GM19239 (cell line): ENCODE measurements around the gene ARHGAP24.

Source experiments
- DNase-seq: peaks from one replicate; pipeline ENCODE4 v3.0.0; 2011; ENCODE audit warnings: low spot score; ENCODE audit not compliant: insufficient read length
- FAIRE-seq: peaks from 2 replicates; lab custom pipeline; 2011; peaks lifted over from hg19 to GRCh38; lab: Jason Lieb, UNC

Gene ARHGAP24

DNA sequence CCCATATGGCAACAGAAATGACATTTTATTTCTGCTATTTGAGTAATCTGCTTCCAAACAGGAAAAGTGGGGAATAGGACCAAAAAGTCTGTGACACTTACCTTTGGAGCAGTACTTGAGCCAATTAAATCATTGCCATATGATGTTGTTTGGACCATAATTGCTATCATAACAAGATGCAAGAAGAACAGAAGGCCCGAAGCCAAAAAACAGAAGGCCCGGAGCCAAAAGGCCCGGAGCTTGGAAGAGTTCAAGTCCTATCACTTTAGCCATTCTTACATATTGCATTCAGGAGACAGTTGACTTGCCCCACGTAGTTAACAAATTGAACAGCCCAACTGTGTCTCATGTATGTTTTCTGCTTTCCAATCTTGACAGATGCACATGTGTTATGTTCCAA, 285.6 kb downstream of the ARHGAP24 start:
- DNase-seq (no peak), FAIRE-seq (no peak)

DNA sequence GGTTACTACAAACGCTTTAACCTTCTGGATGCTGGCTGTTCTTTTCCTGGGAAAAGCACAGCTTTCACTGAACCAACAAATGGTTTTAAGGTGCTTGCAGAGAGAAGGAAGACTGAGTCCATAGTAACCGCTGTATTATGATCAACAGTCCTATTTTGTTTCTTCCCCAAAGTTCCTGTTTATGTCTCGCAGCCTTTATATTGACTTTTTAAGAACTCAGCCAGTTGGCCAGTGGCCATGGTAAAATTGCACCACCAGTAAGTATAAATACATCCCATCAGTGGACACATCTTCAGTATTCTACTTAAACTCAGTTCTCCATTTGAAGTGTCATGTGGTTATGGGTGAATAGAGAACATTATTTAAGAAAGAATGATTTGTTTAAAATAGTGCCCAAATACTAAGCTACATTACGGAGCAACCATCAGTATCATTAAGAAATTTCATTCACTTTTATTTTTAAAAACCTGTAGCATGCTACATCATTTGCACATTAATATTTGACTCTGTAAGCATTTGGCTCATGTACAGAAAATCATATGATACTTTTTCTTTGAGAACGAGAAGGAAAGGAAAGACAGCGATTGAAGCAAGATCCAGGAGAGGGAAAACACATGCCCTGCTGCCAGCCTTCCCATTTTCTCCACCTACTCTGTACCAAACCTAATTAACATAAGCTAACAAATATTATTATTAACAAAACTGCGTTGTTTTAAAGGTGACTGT, 287.0 kb downstream of the ARHGAP24 start:
- no peak for DNase-seq
- FAIRE-seq, result no peak

DNA sequence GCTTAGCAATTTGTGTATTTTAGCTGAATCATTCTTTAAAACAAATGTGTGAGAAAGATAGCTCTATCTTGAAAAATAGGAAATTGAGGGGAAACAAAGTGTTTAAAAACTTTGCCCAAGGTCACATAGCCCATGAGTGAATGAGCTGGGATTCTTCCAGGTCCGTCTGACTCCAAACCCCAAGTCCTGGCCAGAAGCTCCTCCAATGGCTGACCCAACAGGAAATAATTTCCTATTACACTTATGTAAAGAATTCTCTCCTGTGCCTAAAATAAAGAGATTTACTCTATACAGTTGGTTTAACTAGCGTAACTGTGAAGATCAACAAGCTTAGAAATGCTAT, 287.6 kb downstream of the ARHGAP24 start:
- FAIRE-seq, result no peak
- DNase-seq, result no peak

DNA sequence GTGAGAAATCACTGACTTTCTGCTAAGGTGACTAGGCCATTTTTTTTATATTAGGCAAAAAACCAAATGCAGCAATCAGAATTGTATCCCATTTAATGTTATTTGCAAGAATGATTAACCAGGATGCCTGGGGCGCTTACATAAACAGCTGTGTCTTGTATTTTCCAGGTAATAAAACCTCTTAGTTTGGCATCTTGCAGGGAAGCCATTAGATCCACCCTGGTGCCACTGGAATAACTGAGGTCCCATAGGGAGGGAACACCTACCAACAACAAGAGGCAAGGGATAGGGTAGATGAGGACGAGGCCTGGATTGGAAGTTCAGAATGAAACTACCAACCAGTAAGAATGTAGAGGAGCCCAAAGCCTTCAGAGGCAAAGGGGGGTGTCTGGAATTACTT, 288.3 kb downstream of the ARHGAP24 start:
- DNase-seq (no peak), FAIRE-seq (no peak)

DNA sequence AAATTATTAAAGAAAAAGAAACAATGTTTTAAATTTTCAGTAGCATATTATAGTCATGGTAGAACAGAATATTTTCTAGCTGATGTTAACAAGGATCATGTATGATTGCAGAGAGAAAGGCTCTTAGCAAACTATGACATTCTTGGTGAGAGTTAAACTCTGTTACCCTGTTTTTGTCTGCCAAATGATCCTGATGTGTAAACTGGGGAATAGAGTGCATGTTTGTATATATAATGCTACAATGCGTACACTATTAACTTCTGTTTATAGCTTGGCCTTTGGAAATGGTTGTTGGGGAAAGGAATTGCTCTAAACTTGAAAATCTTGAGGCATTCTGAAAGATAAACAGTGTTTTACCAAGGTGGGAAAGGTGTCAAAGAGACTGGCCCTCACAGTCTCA, 292.7 kb downstream of the ARHGAP24 start:
- FAIRE-seq, result no peak
- no peak for DNase-seq

DNA sequence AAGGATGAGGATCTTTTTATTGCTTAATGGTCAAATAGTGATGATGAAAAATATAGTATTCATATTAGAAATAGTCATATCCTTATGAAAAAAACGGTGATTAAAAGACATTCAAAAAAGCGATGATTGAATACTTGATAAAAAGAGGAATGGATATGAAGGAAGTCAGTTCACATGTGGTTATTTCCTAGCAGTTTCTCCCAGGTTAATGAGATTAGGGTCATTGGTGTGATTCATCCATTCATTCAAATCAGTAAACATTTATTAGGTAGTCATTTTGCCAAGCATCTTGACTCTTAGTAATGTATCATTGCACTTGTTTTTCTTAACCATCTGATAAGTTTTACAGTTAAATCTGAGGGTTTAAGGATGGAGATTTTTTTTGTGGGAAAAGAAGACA, 294.1 kb downstream of the ARHGAP24 start:
- no peak for FAIRE-seq
- DNase-seq, result no peak

DNA sequence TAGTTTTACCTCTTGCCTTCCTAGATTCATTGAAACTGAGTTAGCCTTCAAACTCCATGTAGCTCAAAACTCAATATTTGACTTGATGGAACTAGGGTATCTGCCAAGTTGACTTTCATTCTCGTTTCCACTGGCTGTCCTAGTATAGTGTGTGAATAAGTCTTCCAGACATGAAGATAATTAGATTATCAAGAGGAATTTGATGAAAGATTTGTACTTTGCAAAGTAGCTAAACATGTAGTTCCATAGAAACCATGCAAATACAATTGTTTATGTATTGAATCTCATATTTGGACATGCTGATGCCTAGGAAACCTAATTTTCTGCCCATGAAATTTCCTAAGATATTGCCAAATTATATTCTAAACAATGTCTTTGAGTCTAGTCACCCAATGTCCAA, 297.5 kb downstream of the ARHGAP24 start:
- FAIRE-seq (peak; percentile 47), DNase-seq (no peak)

DNA sequence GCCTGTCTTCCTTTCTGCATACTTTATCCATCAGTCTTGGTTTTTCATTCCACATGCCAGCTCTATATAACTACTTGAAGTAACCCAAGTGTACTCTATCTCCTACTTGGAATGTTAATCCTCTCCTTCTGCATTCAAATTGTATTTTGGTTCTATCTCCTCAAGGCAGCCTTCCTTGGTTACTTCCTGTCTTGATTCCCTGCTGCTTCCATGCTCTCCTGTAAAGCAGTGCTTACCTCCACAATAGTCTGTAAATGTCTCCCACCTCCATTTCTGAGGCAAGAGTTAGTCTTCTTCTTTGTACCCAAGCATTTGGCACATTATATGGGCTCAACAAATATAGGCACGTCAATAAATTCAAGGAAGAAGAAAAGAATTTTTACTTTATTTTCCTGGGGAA, 298.4 kb downstream of the ARHGAP24 start:
- FAIRE-seq (no peak), DNase-seq (no peak)

DNA sequence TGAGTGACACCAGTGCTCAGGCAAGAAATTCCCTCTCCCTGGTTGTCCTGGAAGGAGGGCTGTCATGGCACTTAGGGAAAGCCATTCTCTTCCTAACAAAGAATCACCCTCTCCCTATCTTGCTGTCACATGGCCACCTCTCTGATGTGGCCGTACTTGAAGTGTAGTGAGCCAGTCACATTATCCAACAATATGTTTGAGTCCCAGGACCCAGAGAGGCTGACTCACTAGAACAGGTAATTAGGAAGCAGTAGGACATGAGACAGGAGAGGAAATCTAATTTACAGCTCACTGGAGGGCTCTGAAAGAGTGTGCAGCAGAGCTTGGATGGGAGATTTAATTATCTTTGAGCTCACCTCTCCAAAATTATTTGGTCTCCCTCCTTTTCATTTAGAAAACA, 299.1 kb downstream of the ARHGAP24 start:
- FAIRE-seq (no peak), DNase-seq (no peak)

DNA sequence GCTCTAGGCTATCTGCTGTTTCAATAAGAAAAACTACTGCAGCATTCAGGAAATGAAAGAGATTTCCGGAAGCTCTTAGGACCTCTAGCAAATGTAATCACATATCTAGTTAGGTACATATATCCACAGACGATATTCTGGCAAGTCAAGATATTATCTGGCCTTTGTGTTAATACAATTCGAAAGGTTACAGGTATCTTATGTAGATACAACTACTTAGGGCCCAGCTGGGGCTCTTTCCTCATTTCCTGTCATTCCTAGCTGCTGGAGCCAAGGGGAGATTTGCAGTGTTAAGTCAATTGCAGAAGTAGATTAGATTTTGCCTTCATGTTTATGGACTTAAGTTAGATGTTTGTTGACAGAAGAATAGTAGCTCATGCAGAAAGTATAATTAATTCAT, 299.5 kb downstream of the ARHGAP24 start:
- DNase-seq, result no peak
- FAIRE-seq, result no peak

DNA sequence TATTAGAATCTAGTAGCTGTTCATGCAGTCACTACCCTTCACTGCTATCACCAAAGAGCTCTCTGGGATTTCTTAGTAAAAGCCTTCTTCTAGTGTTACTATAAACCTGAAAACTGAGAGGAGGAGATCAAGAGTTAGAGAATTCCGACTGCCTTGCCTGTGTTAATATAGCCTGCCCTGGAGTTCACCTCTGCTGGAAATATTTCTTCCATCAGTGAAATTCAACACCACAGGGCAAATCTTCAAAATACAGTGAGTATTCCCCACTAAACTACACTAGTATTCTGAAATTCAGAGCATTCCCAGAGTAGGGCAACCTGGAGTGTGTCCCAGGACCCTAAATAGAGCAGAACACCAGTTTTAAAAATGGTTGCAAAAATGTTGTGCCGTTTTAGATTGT, 301.1 kb downstream of the ARHGAP24 start:
- FAIRE-seq (no peak), DNase-seq (no peak)

DNA sequence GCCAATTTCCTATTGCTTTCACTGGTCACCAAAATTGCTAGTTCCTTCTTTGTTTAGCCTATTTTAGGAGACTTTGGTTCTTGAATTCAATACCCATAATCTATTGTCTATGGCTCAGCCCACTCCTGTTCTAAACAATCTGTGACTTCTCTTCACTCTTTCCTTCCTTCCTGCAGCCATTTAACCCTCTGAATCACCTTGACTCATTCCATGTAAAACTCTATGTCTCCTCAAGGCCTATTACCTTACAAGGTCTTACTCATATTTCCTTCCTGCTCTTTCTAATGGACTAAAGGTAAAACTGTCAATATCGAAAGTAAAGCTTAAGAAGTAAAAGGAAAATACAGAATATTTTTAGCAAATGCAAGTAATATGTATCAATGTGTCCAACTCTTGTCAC, 301.6 kb downstream of the ARHGAP24 start:
- FAIRE-seq (peak; percentile 85), DNase-seq (peak; percentile 2)

DNA sequence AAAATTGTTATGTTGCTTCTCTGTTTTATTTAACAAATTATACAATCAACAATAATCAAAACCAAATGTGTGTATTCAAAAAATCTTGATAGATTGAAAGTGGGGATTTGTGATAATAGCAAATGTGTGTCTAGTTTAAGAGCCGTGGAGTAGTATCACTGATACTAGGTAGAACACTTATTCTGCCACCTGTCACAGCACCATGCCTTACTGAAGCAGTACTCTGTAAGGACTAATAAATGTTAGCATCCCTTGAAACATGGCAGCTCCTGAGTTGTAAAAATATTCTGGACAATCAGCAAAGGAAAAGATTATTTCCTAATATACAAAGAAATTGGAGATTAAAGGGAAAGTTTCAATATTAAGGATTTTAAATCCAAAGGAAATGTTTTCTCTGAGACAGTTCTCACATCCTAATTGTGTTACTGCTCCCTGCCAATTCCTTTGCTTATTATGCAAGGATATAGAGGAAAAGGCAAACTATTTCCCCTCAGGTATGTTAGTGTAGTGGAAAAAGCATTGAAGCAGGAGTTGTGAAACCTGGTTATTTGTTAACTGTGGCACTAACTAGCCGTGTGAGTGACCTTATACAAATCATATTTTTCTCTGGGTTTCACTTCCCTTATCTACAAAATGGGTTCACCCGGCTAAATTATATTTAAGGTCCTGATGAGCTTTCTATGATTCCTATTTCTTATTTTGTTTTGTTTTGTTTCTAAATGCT, 303.1 kb downstream of the ARHGAP24 start:
- no peak for FAIRE-seq
- DNase-seq, result peak; percentile 20

DNA sequence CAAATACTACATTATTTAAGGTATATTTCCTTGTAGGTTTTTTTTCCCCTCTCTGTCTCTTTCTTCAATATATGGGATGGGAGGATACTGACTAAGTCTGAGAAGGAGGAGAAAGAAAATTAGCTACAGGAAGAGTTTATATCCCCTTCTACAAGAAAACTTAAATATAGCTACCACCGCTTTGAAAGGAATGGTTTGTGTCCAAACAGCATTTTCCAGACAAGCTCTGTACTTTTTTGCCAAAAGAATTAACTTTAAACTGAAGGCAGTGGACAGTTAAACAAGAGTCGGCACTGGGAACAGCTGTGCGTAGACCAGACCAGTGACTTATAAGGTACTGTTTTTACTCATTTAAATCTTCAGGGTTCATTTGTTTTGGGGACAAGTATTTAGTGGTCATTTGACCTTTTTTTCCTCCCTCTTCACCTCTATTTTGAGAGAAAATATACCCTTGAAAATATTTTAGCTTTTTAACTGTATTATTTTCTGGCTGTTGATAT, 303.7 kb downstream of the ARHGAP24 start:
- peak; percentile 98 for FAIRE-seq
- DNase-seq, result peak; percentile 1

DNA sequence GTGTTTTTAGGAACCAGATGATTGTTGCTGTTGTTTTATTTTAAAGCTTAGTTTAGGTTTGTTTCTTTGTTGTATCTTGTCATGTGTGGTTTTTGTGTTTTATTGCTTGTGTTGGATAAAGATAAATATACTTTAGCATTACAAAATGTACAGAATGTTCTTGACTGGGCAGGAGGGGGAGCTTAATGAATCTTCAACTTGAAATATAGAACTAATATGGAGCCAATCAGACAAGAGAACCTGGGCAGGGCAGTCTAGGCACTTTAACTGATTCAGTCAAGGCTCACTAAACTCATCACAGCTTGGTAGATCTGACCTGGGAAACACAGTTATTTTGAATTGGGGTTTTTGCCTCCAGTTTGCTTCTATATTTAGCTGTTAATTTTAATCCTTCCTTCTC, 304.2 kb downstream of the ARHGAP24 start:
- DNase-seq (no peak), FAIRE-seq (no peak)

DNA sequence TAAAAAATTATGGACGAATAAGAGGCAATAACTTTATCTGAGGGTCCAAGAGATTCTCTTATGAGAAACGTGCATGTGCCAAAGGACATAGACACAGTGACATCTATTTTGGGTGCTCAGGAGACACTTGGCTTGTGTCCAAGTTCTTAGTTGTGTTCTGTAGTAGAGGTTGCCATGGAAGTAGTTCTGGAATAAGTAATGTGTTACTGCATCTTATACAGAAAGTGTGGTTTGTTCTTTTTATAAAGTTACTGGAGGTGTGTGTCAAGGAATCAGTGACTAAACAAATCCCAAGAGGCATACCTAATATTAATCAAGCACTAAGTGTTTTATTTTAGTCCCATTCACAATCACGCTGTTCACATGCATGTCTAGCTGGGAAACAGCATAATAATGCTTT, 305.7 kb downstream of the ARHGAP24 start:
- DNase-seq (no peak), FAIRE-seq (peak; percentile 76)

DNA sequence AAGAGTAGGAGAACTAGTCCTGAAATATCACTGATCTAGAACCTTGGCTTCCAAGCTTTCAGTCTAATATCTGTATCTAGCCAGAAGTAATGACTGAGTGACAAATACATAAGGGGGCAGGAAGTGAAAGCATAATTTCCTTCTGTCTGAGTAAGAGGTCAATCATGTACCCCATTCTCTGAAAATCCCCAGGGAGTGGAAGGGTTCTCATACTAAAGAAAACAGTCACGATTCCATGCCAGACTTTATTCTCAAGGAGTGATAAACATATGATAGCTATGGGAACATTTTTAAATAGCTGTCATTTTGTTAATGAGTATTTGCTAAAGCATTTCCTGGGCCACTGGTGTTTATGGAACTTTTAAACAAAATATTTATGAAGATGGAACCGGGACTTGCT, 308.5 kb downstream of the ARHGAP24 start:
- DNase-seq, result no peak
- peak; percentile 89 for FAIRE-seq

DNA sequence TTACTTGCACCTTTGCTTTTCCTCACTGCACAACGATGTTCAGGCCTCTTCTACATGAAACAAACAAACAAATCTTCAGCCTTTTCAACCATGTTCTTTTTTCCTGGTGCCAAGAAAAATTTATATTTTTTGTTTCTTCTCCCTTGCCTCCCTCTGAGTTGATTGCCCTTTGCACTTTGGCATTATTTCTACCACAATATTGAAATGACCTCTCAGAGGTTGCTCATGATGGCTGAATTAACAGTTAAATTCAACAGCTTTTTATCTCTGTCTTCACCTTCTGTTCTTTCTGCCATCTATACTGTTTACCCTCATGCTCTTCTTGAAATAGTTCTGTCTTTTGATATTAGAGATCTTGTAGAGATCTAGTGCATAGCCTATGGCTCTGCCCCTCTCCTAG, 308.9 kb downstream of the ARHGAP24 start:
- peak; percentile 58 for FAIRE-seq

DNA sequence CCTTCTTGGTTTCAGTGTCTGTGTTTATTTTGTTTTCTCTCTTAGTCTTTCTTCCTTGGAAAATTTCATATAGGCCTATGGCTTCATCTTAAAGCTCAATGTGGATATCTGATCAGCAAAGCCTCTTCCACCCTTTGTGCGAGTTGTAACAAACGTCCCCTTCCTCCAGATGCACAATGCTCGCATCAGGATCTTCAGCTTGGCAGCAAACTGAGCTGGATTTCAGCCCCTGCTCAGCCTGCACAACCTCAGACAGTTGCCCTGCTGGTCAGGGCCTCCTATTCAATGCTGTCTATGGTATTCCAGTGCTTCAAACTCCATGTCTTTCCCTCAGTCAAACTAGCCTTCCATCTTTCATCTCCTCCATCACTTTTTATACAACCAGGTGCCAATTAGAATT, 309.4 kb downstream of the ARHGAP24 start:
- FAIRE-seq (no peak), DNase-seq (no peak)

More for the DNA sequence above, 308.9 kb downstream of the ARHGAP24 start:
- no peak for DNase-seq

DNA sequence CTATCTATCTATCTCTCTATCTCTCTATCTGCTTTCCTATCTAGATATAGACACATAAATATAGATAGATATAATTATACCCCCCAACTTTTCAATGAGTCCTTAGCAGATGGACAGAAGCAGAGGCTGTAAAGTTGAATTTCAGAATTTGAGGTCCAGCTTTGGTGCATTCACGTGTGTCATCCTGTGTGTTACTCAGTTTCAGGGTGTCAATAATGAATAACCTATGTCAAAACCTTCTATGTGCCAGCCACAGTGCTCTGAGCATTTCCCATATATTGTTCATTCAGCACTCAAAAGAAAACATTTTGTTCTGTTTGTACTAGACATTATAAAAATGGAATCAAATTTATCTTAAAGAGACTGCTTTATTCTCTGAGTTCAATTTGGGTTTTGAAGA, 310.0 kb downstream of the ARHGAP24 start:
- DNase-seq (no peak), FAIRE-seq (peak; percentile 85)

DNA sequence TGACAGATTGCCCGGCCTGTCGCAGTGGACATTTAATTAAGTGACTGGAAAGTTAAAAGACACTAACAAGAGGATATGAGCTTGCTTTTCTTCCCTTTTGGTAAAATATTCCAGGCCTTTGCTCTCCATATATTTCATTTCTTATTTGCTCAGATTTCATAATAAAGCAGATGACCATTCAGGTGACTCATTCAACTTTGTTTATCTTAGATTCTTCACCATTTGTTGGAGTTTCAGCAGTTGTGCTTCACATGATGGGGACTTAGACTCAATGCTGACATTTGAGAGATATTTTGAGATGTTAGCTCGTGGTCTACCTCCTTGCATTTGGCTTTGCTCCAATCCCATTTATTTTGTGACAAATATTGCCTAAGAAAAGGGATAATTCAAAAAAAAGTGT, 312.2 kb downstream of the ARHGAP24 start:
- no peak for DNase-seq
- no peak for FAIRE-seq

DNA sequence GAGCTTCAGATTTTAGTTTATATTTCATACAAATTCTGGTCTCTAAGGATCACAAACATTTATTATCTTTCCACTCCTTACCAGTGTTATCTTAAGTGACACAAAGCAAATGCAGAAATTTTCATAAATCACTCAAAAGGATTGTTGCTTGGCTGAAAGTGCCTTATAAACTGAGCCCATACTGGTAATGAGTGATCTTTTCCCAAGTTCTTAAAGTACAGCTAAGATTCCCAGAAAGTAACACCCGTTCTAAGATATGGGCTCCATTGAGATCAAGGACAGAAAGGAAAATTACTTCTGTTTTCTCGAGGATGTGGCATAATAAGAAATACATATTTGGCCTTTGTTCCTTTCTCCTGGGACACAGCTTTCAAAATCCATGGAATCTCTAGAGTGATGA, 313.7 kb downstream of the ARHGAP24 start:
- FAIRE-seq (no peak), DNase-seq (no peak)
